HepG2 (cell line): Measurements from ENCODE around the gene PARP6. TPM values are rescaled to one million over a fixed set of nuclear protein-coding genes. Genes with fewer than 3 reads are reported as not detected.

Experiments used
- CSRNP1 ChIP-seq: sonication (generic); formaldehyde crosslinking; IDR thresholded peaks from 2 replicates; pipeline ENCODE4 v1.8.1; 2023; ENCODE audit warnings: mild to moderate bottlenecking, missing genetic modification reagents
- E2F1 ChIP-seq: sonication (generic); formaldehyde crosslinking; IDR thresholded peaks from 2 replicates; pipeline ENCODE4 v1.5.0; 2020; ENCODE audit warnings: missing genetic modification reagents
- GABPB1 ChIP-seq: IDR thresholded peaks from 2 replicates; pipeline ENCODE4 v1.6.1; 2016; ENCODE audit warnings: mild to moderate bottlenecking, missing genetic modification reagents, moderate library complexity, missing compliant biosample characterization
- GTF2F1 ChIP-seq: fragments of 150-350 bp; IDR thresholded peaks from 2 replicates; pipeline ENCODE4 v1.6.1; 2014; ENCODE audit warnings: low read length
- HBP1 ChIP-seq: IDR thresholded peaks from 2 replicates; pipeline ENCODE4 v1.6.1; 2016; ENCODE audit warnings: low read depth, control low read depth
- MLXIP ChIP-seq: sonication (generic); formaldehyde crosslinking; IDR thresholded peaks from 2 replicates; pipeline ENCODE4 v1.9.0; 2021; ENCODE audit warnings: missing genetic modification reagents, borderline replicate concordance
- PLRG1 ChIP-seq: fragments of 450-650 bp; conservative IDR thresholded peaks from 2 replicates; pipeline ENCODE4 v1.6.1; 2016
- THRA ChIP-seq: sonication (generic); formaldehyde crosslinking; IDR thresholded peaks from 2 replicates; pipeline ENCODE4 v1.4.0; 2020; ENCODE audit warnings: missing genetic modification reagents, borderline replicate concordance
- ZBTB34 ChIP-seq: sonication (generic); formaldehyde crosslinking; IDR thresholded peaks from 2 replicates; pipeline ENCODE4 v1.8.0; 2022; ENCODE audit warnings: mild to moderate bottlenecking, missing genetic modification reagents
- ZNF30 ChIP-seq: sonication (generic); formaldehyde crosslinking; IDR thresholded peaks from 2 replicates; pipeline ENCODE4 v1.5.0; 2020; ENCODE audit warnings: mild to moderate bottlenecking, missing genetic modification reagents
- ZNF687 ChIP-seq: sonication (generic); formaldehyde crosslinking; IDR thresholded peaks from 2 replicates; pipeline ENCODE4 v1.5.1; 2020; ENCODE audit warnings: mild to moderate bottlenecking, missing genetic modification reagents, moderate library complexity
- ZSCAN25 ChIP-seq: sonication (generic); formaldehyde crosslinking; IDR thresholded peaks from 2 replicates; pipeline ENCODE4 v1.8.0; 2022; ENCODE audit warnings: mild to moderate bottlenecking, missing genetic modification reagents
- polyA plus RNA-seq, 8 experiments: library from polyadenylated mRNA; depleted of rRNA in 3 of 8; stranded (reverse) in 7 of 8; unstranded in 1 of 8; fragments of >200 nt; fragmentation: Illumina TruSeq in 4 of 8; extraction: Trizol in 4 of 8; gene quantifications; 2 replicates each; pipeline versions ENCODE4 v1.2.1 to v1.2.3, GENCODE V29; 2011 to 2016; ENCODE audit warnings: low read depth in 4 of 8, missing spikeins in 1 of 8, mixed read lengths in 1 of 8; ENCODE audit not compliant: insufficient read depth in 1 of 8
- total RNA-seq, 5 experiments: library from RNA; depleted of rRNA; stranded (reverse); fragments of >200 nt; fragmentation: Illumina TruSeq; extraction: Trizol; gene quantifications; 2 replicates each; pipeline ENCODE4 v1.2.3, GENCODE V29; 2016; ENCODE audit warnings: low read depth in 1 of 5

The PARP6 gene
- total and polyA plus RNA-seq, 2 of the 13 experiments (the other 11 are each of a cell fraction or from before 2014, with no cell fraction given), result 0.22 to 0.87 TPM

GRCh38 chr15:72230197-72231065 is 41.9 kb downstream of the PARP6 start (continued):
- TF ChIP-seq MLXIP (CRISPR knock-in tag), result no peak
- no peak for TF ChIP-seq ZBTB34 (CRISPR knock-in tag)
- TF ChIP-seq HBP1, result 0 out of 2 replicates have a peak, but pooled peaks have one; percentile 67
- no peak for TF ChIP-seq E2F1
- TF ChIP-seq GTF2F1, result no peak
- 0 out of 2 replicates have a peak, but pooled peaks have one; percentile 16 for TF ChIP-seq ZNF30
- no peak for TF ChIP-seq THRA
- peak; percentile 84 for TF ChIP-seq ZSCAN25 (CRISPR knock-in tag)
- no peak for TF ChIP-seq PLRG1
- peak; percentile 3; the same call in 1 of the 2 replicates for TF ChIP-seq CSRNP1 (CRISPR knock-in tag)
- TF ChIP-seq ZNF687 (CRISPR knock-in tag), result peak; percentile 60
- peak; percentile 59 for TF ChIP-seq GABPB1 (CRISPR knock-in tag)
